H1 (cell line): ENCODE data around the gene CDC42EP2. TPM values are rescaled to one million over a fixed set of nuclear protein-coding genes. Genes with fewer than 3 reads are reported as not detected.

Experiments
- CTCF ChIA-PET: fragments of 300-600 bp; sonication (Branson Sonifier 250); formaldehyde crosslinking; loops from one replicate; lab custom pipeline; 2021; ENCODE audit not compliant: partially characterized antibody; lab: Charles Lee
- POLR2A ChIA-PET: fragments of 300-600 bp; sonication (Branson Sonifier 250); formaldehyde crosslinking; loops from one replicate; lab custom pipeline; 2021; ENCODE audit warnings: inconsistent platforms; ENCODE audit not compliant: partially characterized antibody; lab: Charles Lee
- DNase-seq, 2 experiments: peaks; one replicate each; pipeline versions ENCODE4 v3.0.0 to v3.0.0-alpha.2; 2010 to 2022; ENCODE audit warnings: low spot score in 2 of 2, low read depth in 1 of 2, mixed read lengths in 1 of 2
- FAIRE-seq: peaks from 2 replicates; lab custom pipeline; 2011; peaks lifted over from hg19 to GRCh38; lab: Jason Lieb, UNC
- H2AFZ ChIP-seq: 2 replicates; pipeline ENCODE4 v1.8.1; 2012; ENCODE audit warnings: low read length, inconsistent platforms
- H2AK5ac ChIP-seq: 2 replicates; pipeline ENCODE4 v1.6.1; 2013; ENCODE audit warnings: low read depth, low read length
- H2BK120ac ChIP-seq: replicated peaks from 2 replicates; pipeline ENCODE3; 2013; ENCODE audit warnings: low read depth, low read length, inconsistent platforms
- H2BK12ac ChIP-seq: 2 replicates; pipeline ENCODE4 v1.6.1; 2013; ENCODE audit warnings: low read depth, low read length
- H2BK15ac ChIP-seq: 2 replicates; pipeline ENCODE4 v1.6.1; 2013; ENCODE audit warnings: low read length
- H2BK20ac ChIP-seq: 2 replicates; pipeline ENCODE4 v1.6.1; 2013; ENCODE audit warnings: low read length
- H2BK5ac ChIP-seq: 2 replicates; pipeline ENCODE4 v1.6.1; 2013; ENCODE audit warnings: low read depth, low read length
- H3K14ac ChIP-seq: 2 replicates; pipeline ENCODE4 v1.6.1; 2013; ENCODE audit warnings: inconsistent platforms; ENCODE audit not compliant: insufficient read length
- H3K18ac ChIP-seq: 2 replicates; pipeline ENCODE4 v1.6.1; 2013; ENCODE audit warnings: low read length; ENCODE audit errors: extremely low read depth
- H3K23ac ChIP-seq: 2 replicates; pipeline ENCODE4 v1.6.1; 2013; ENCODE audit warnings: inconsistent platforms; ENCODE audit not compliant: insufficient read length
- H3K23me2 ChIP-seq: 2 replicates; pipeline ENCODE4 v1.6.1; 2013; ENCODE audit warnings: low read depth, low read length
- H3K27ac ChIP-seq: 2 replicates; pipeline ENCODE4 v1.6.1; 2011; ENCODE audit warnings: low read depth, low read length, inconsistent platforms
- H3K27me3 ChIP-seq, 4 experiments: replicated peaks in 1 of 4; 1 replicate in 1 of 4; 2 replicates in 3 of 4; pipeline versions ENCODE4 v1.6.1 to v1.8.1; 2011 to 2013; ENCODE audit warnings: low read length in 3 of 4, mild to moderate bottlenecking in 3 of 4, inconsistent platforms in 2 of 4, mixed read lengths in 2 of 4, moderate library complexity in 1 of 4; ENCODE audit not compliant: control insufficient read depth in 3 of 4, insufficient read depth in 3 of 4; ENCODE audit errors: extremely low read depth in 1 of 4
- H3K36me3 ChIP-seq, 4 experiments: 2 replicates each; pipeline versions ENCODE4 v1.6.1 to v1.8.1; 2011 to 2013; ENCODE audit warnings: mild to moderate bottlenecking in 4 of 4, low read length in 3 of 4, moderate library complexity in 2 of 4, control low read depth in 1 of 4, inconsistent platforms in 1 of 4; ENCODE audit not compliant: insufficient read depth in 4 of 4, control insufficient read depth in 2 of 4
- H3K4ac ChIP-seq: replicated peaks from 2 replicates; pipeline ENCODE3; 2013; ENCODE audit warnings: low read length, low read depth, mixed read lengths, inconsistent platforms; ENCODE audit not compliant: insufficient read length
- H3K4me1 ChIP-seq, 4 experiments: replicated peaks in 1 of 4; 1 replicate in 1 of 4; 2 replicates in 3 of 4; pipeline versions ENCODE4 v1.6.1 to v1.8.1; 2011 to 2013; ENCODE audit warnings: low read length in 3 of 4, inconsistent platforms in 2 of 4, mixed read lengths in 1 of 4; ENCODE audit not compliant: insufficient read depth in 4 of 4, control insufficient read depth in 3 of 4
- H3K4me2 ChIP-seq, 2 experiments: 2 replicates each; pipeline versions ENCODE4 v1.6.1 to v1.8.1; 2011 to 2013; ENCODE audit warnings: low read depth in 2 of 2, low read length in 2 of 2, control low read depth in 1 of 2, inconsistent platforms in 1 of 2, mild to moderate bottlenecking in 1 of 2; ENCODE audit not compliant: insufficient read depth in 1 of 2
- H3K4me3 ChIP-seq, 4 experiments: fragments of 200-600, 300-600 bp in 1 of 4; sonication (generic), shearing (Covaris generic), sonication (Bioruptor Twin) in 1 of 4; 2 replicates each; pipeline versions ENCODE4 v1.5.1 to v1.8.1; 2011 to 2016; ENCODE audit warnings: low read length in 4 of 4, low read depth in 3 of 4, control low read depth in 2 of 4, inconsistent platforms in 2 of 4, mild to moderate bottlenecking in 2 of 4, mixed read lengths in 1 of 4, moderate library complexity in 1 of 4; ENCODE audit not compliant: insufficient read depth in 2 of 4; ENCODE audit errors: extremely low read depth in 1 of 4
- H3K56ac ChIP-seq: replicated peaks from 2 replicates; pipeline ENCODE3; 2013; ENCODE audit warnings: low read depth, mild to moderate bottlenecking, mixed read lengths, low read length, inconsistent platforms; ENCODE audit not compliant: insufficient read length
- H3K79me1 ChIP-seq: 2 replicates; pipeline ENCODE4 v1.6.1; 2013; ENCODE audit warnings: low read depth, low read length, control low read depth
- H3K79me2 ChIP-seq, 2 experiments: 2 replicates each; pipeline versions ENCODE4 v1.6.1 to v1.8.1; 2012 to 2013; ENCODE audit warnings: low read length in 2 of 2, mild to moderate bottlenecking in 2 of 2, inconsistent platforms in 1 of 2; ENCODE audit not compliant: insufficient read depth in 2 of 2, control insufficient read depth in 1 of 2
- H3K9ac ChIP-seq, 4 experiments: replicated peaks in 1 of 4; 1 replicate in 1 of 4; 2 replicates in 3 of 4; pipeline versions ENCODE4 v1.6.1 to v1.8.1; 2011 to 2013; ENCODE audit warnings: low read depth in 3 of 4, low read length in 3 of 4, control low read depth in 2 of 4, mild to moderate bottlenecking in 2 of 4, moderate library complexity in 2 of 4, inconsistent platforms in 1 of 4; ENCODE audit errors: extremely low read depth in 1 of 4
- H3K9me3 ChIP-seq, 2 experiments: 2 replicates each; pipeline versions ENCODE4 v1.6.1 to v1.8.1; 2012 to 2013; ENCODE audit warnings: mild to moderate bottlenecking in 2 of 2, moderate library complexity in 2 of 2, control low read depth in 1 of 2, inconsistent platforms in 1 of 2, low read depth in 1 of 2, low read length in 1 of 2, mixed read lengths in 1 of 2; ENCODE audit not compliant: insufficient read depth in 2 of 2
- H4K20me1 ChIP-seq, 2 experiments: replicated peaks in 1 of 2; 2 replicates each; pipeline versions ENCODE3 to v1.8.1; 2011 to 2013; ENCODE audit warnings: inconsistent platforms in 2 of 2, low read length in 2 of 2, mild to moderate bottlenecking in 1 of 2; ENCODE audit not compliant: insufficient read depth in 2 of 2, control insufficient read depth in 1 of 2
- H4K5ac ChIP-seq: 2 replicates; pipeline ENCODE4 v1.6.1; 2013; ENCODE audit warnings: low read length, low read depth, mixed read lengths, inconsistent platforms; ENCODE audit not compliant: insufficient read length
- H4K8ac ChIP-seq: 2 replicates; pipeline ENCODE4 v1.8.0; 2013; ENCODE audit warnings: mild to moderate bottlenecking, moderate library complexity, low read length, inconsistent platforms; ENCODE audit not compliant: insufficient read depth; ENCODE audit errors: extremely low read depth
- H4K91ac ChIP-seq: replicated peaks from 2 replicates; pipeline ENCODE3; 2013; ENCODE audit warnings: low read length, mixed read lengths, inconsistent platforms; ENCODE audit not compliant: insufficient read length
- CBX5 ChIP-seq: fragments of 300-800, 300-1000 bp; sonication (generic); IDR thresholded peaks from 2 replicates; pipeline ENCODE4 v1.7.1; 2016; ENCODE audit warnings: antibody characterized with exemption, low read length, low read depth
- CHD1 ChIP-seq: IDR thresholded peaks from 2 replicates; pipeline ENCODE4 v1.6.1; 2012; ENCODE audit warnings: low read depth, low read length, improper control_type of control experiment
- CHD2 ChIP-seq: IDR thresholded peaks from 2 replicates; pipeline ENCODE4 v1.6.1; 2012; ENCODE audit warnings: low read length, improper control_type of control experiment
- EZH2 ChIP-seq: fragments of 200-600 bp; sonication (generic); IDR thresholded peaks from 2 replicates; pipeline ENCODE4 v1.7.1; 2012; ENCODE audit warnings: low read depth, mild to moderate bottlenecking, moderate library complexity, low read length, inconsistent platforms; ENCODE audit not compliant: severe bottlenecking
- HDAC6 ChIP-seq: IDR thresholded peaks from one replicate; pipeline ENCODE4 v1.7.1; 2012; ENCODE audit warnings: low read depth, mild to moderate bottlenecking, inconsistent platforms, low read length, moderate library complexity
- KDM1A ChIP-seq: fragments of 200-600, 300-600 bp; sonication (generic); IDR thresholded peaks from 2 replicates; pipeline ENCODE4 v1.7.1; 2016; ENCODE audit warnings: mild to moderate bottlenecking, low read length, borderline replicate concordance
- NRF1 ChIP-seq: IDR thresholded peaks from 2 replicates; pipeline ENCODE4 v1.6.1; 2011; ENCODE audit warnings: mild to moderate bottlenecking, low read depth, low read length, improper control_type of control experiment
- PHF8 ChIP-seq: fragments of 200-600 bp; sonication (generic); conservative IDR thresholded peaks from 2 replicates; pipeline ENCODE4 v1.7.1; 2012; ENCODE audit warnings: low read depth, mild to moderate bottlenecking, inconsistent platforms, low read length, moderate library complexity
- SIN3A ChIP-seq, 2 experiments: IDR thresholded peaks in 1 of 2; conservative IDR thresholded peaks in 1 of 2; 2 replicates each; pipeline ENCODE4 v1.6.1; 2011 to 2012; ENCODE audit warnings: low read length in 2 of 2, improper control_type of control experiment in 1 of 2, low read depth in 1 of 2, mild to moderate bottlenecking in 1 of 2
- SIRT6 ChIP-seq: IDR thresholded peaks from one replicate; pipeline ENCODE4 v1.7.1; 2012; ENCODE audit warnings: low read length, inconsistent platforms
- SP1 ChIP-seq: IDR thresholded peaks from 2 replicates; pipeline ENCODE4 v1.6.1; 2011; ENCODE audit warnings: low read depth, low read length
- SP2 ChIP-seq: IDR thresholded peaks from 2 replicates; pipeline ENCODE4 v1.6.1; 2012; ENCODE audit warnings: mild to moderate bottlenecking, low read length, inconsistent platforms
- SRF ChIP-seq: IDR thresholded peaks from 2 replicates; pipeline ENCODE4 v1.6.1; 2011; ENCODE audit warnings: mild to moderate bottlenecking, low read depth, low read length, moderate library complexity
- TAF1 ChIP-seq: IDR thresholded peaks from 2 replicates; pipeline ENCODE4 v1.6.1; 2011; ENCODE audit warnings: mild to moderate bottlenecking, low read depth, low read length
- YY1 ChIP-seq: IDR thresholded peaks from 2 replicates; pipeline ENCODE4 v1.6.1; 2011; ENCODE audit warnings: low read depth, mild to moderate bottlenecking, low read length
- WGBS, 2 experiments: shearing (Covaris generic) in 1 of 2; methylation state at CpG; one replicate each; pipeline versions ENCODE4 v1.1.6 to v1.1.7; 2013 to 2015; ENCODE audit warnings: low lambda C conversion rate in 2 of 2, mixed read lengths in 2 of 2, inconsistent platforms in 1 of 2, low coverage in 1 of 2, missing lambda C conversion rate in 1 of 2; ENCODE audit not compliant: insufficient replicate concordance in 2 of 2, insufficient coverage in 1 of 2, insufficient read length in 1 of 2; ENCODE audit errors: extremely low coverage in 1 of 2, missing lambda C conversion rate in 1 of 2; 5-methylcytosine and 5-hydroxymethylcytosine counted together
- polyA plus RNA-seq, 7 experiments: library from polyadenylated mRNA; depleted of rRNA in 3 of 7; stranded (reverse) in 5 of 7; unstranded in 2 of 7; fragments of >200 nt in 5 of 7; fragments of 200-250 nt in 2 of 7; gene quantifications; 1 replicate in 5 of 7; 2 replicates in 1 of 7; 4 replicates in 1 of 7; pipeline versions ENCODE4 v1.2.1 to v1.2.3, GENCODE V29; 2011 to 2013; ENCODE audit warnings: missing spikeins in 2 of 7, mixed read lengths in 2 of 7
- total RNA-seq: library from RNA; stranded (reverse); fragmentation: NEBNext Ultra II Directional; extraction: Animal tissue kit (Norgen Biotek cat#: 25700); gene quantifications from 2 replicates; pipeline ENCODE4 v1.2.1, GENCODE V29; 2021

The CDC42EP2 gene
- total and polyA plus RNA-seq, 2 of the 8 experiments (the other 6 are each of a cell fraction or from before 2014, with no cell fraction given), result 11.8 to 13.3 TPM

- H3K23me2 ChIP-seq, result no peaks in the 10 kb centered on the region
- H2BK5ac ChIP-seq, result no peak overlapping the region
- no peak overlapping the region for H3K14ac ChIP-seq
- no peak overlapping the region for H2BK20ac ChIP-seq
- no peak overlapping the region for H2BK12ac ChIP-seq
- H3K56ac ChIP-seq, result no peak overlapping the region
- peaks cover 8% of the 10 kb centered on the region for H3K79me1 ChIP-seq
- H3K9ac ChIP-seq, result no peak overlapping the region
- H3K36me3 ChIP-seq, result peaks cover 18 to 53% (median 43%) of the 10 kb centered on the region in 4 experiments
- no peak overlapping the region for H3K4me3 ChIP-seq
- no peak overlapping the region for H3K4ac ChIP-seq
- no peak overlapping the region for H3K18ac ChIP-seq
- CTCF ChIA-PET, result interaction anchor here (1.0 to 52.8 kb wide), 3 partner anchors 10 to 54 kb away, joined by 3 to 1179 read pairs (median 3); no protein-coding TSS in a partner anchor
- H4K91ac ChIP-seq, result no peak overlapping the region
- H4K20me1 ChIP-seq, result peaks cover 10 to 11% of the 10 kb centered on the region in 2 experiments
- peaks cover 8 to 42% of the 10 kb centered on the region in 2 experiments for H3K79me2 ChIP-seq
- no peaks in the 10 kb centered on the region for H3K27me3 ChIP-seq
- no peak overlapping the region for H2AK5ac ChIP-seq
- H3K4me1 ChIP-seq, result no peaks in the 10 kb centered on the region
- H4K8ac ChIP-seq, result no peak overlapping the region
- H3K4me2 ChIP-seq, result no peak overlapping the region
- H2BK15ac ChIP-seq, result no peak overlapping the region
- POLR2A ChIA-PET, result interaction anchor here (1.1 kb wide), 1 partner anchor 12 kb away, joined by 4 read pairs; no protein-coding TSS in a partner anchor
- WGBS, 2 experiments, result 88% methylated on average over 11 of the region's 11 CpGs; no CpG with 5 or more reads in 1 of the 2 experiments
- no peak overlapping the region for H3K27ac ChIP-seq
- no peak overlapping the region for H2BK120ac ChIP-seq
- H3K23ac ChIP-seq, result no peak overlapping the region
- DNase-seq, result no peak
- H4K5ac ChIP-seq, result no peak overlapping the region
- no peak for FAIRE-seq
- no peak overlapping the region for H2AFZ ChIP-seq
- H3K9me3 ChIP-seq, result no peaks in the 10 kb centered on the region
- TF ChIP-seq EZH2 (no peak), YY1 (no peak), CHD2 (no peak), CBX5 (no peak), HDAC6 (no peak), SRF (no peak), SP1 (no peak), NRF1 (no peak), CHD1 (no peak), SIRT6 (no peak), PHF8 (no peak), TAF1 (no peak), KDM1A (no peak), SIN3A (conservative IDR thresholded peaks at IDR 0.05 in 1 of 2, IDR thresholded peaks at IDR 0.05 in 1 of 2; ENCODE audit: low read depth in 1 of 2, low read length in 2 of 2) (no peak), SP2 (no peak)
Measured at GRCh38 chr11:65340226-65340625, 25.6 kb downstream of the CDC42EP2 start.
